Gastrocnemius medialis (tissue), 4 donors: ENCODE measurements around the gene SMC4. TPM values are rescaled to one million over a fixed set of nuclear protein-coding genes. Genes with fewer than 3 reads are reported as not detected.

Experiments
- ATAC-seq, 2 donors: fragments of 150-250 bp; one replicate each; pipeline ENCODE4 v1.9.1; 2016
- DNase-seq, 2 donors: peaks; one replicate each; pipeline ENCODE4 v3.0.0-alpha.2; 2019
- H3K27ac ChIP-seq, 4 donors: fragments of 200-600 bp; sonication (generic); 1 replicate in 1 of 4; 2 replicates in 3 of 4; pipeline ENCODE4 v1.5.1; 2016 to 2018; ENCODE audit warnings: mild to moderate bottlenecking in 2 of 4, moderate library complexity in 1 of 4
- H3K27me3 ChIP-seq, 3 donors: fragments of 200-600 bp; sonication (generic) in 2 of 3; 1 replicate in 1 of 3; 2 replicates in 2 of 3; pipeline versions ENCODE4 v1.5.1 to v1.6.0; 2016 to 2019; ENCODE audit warnings: mild to moderate bottlenecking in 1 of 3, moderate library complexity in 1 of 3
- H3K36me3 ChIP-seq, 2 donors: fragments of 200-600 bp; sonication (generic) in 1 of 2; one replicate each; pipeline ENCODE4 v1.5.1; 2017 to 2018
- H3K4me1 ChIP-seq, 2 donors: fragments of 200-600 bp; sonication (generic) in 1 of 2; one replicate each; pipeline ENCODE4 v1.5.1; 2016 to 2017; ENCODE audit warnings: mild to moderate bottlenecking in 2 of 2
- H3K4me3 ChIP-seq, 4 donors: fragments of 200-600 bp; sonication (generic) in 3 of 4; 1 replicate in 1 of 4; 2 replicates in 3 of 4; pipeline ENCODE4 v1.5.1; 2016 to 2019; ENCODE audit warnings: mild to moderate bottlenecking in 2 of 4
- H3K9me3 ChIP-seq, 3 donors: fragments of 200-600 bp; sonication (generic) in 2 of 3; 1 replicate in 1 of 3; 2 replicates in 2 of 3; pipeline ENCODE4 v1.5.1; 2016 to 2019
- CTCF ChIP-seq, 5 experiments: fragments of 450-650 bp in 3 of 5; fragments of 200-600 bp in 2 of 5; sonication (generic) in 2 of 5; IDR thresholded peaks in 4 of 5; conservative IDR thresholded peaks in 1 of 5; 1 replicate in 4 of 5; 2 replicates in 1 of 5; pipeline ENCODE4 v1.5.1; 2016 to 2019; ENCODE audit warnings: antibody characterized with exemption in 5 of 5, mild to moderate bottlenecking in 3 of 5, moderate library complexity in 3 of 5
- POLR2A ChIP-seq, 2 donors: fragments of 450-650 bp; IDR thresholded peaks; one replicate each; pipeline ENCODE4 v1.6.1; 2017; ENCODE audit warnings: antibody characterized with exemption in 2 of 2, mild to moderate bottlenecking in 2 of 2, moderate library complexity in 2 of 2
- in situ Hi-C, 4 donors: fragments of 200-750 bp; cut with MboI; loops; one replicate each; pipeline versions ENCODE4 v1.15.0 to v1.8.0; 2017; ENCODE audit warnings: low sequenced_read_pairs in 4 of 4
- intact Hi-C: fragments of 100-400 bp; cut with DNase I; formaldehyde crosslinking; loops from one replicate; pipeline ENCODE4 v1.15.1; 2023; ENCODE audit warnings: low total_unique reads
- total RNA-seq, 4 donors: library from RNA; depleted of rRNA; stranded (reverse); fragments of >200 nt; gene quantifications; one replicate each; pipeline versions ENCODE4 v1.1.0 to v1.2.3, GENCODE V29; 2016

SMC4 gene
- total RNA-seq, 4 donors from 2014 or later: 7.2 to 24.3 (median 14.7) TPM

- DNase-seq (no peak), ATAC-seq (no peak)
- Histone ChIP-seq H3K4me3 (no peak overlapping the region), H3K9me3 (no peaks in the 10 kb centered on the region), H3K27me3 (no peaks in the 10 kb centered on the region), H3K36me3 (peaks cover 0 to 53% of the 10 kb centered on the region in 2 donors), H3K4me1 (no peaks in the 10 kb centered on the region), H3K27ac (no peak overlapping the region)
- intact Hi-C loops (no loop called here), in situ Hi-C loops (no loop called here)
- TF ChIP-seq POLR2A (IDR thresholded peaks at IDR 0.05): no peak
- TF ChIP-seq CTCF (IDR thresholded peaks at IDR 0.05 in 4 of 5, conservative IDR thresholded peaks at IDR 0.05 in 1 of 5): no peak
These were observed 34.6 kb downstream of the SMC4 start for GRCh38 chr3:160434071-160434470.

- intact Hi-C loops (no loop called here), in situ Hi-C loops (no loop called here)
- ATAC-seq: no peak
- Histone ChIP-seq H3K9me3 (no peaks in the 10 kb centered on the region), H3K4me1 (no peaks in the 10 kb centered on the region), H3K27me3 (no peaks in the 10 kb centered on the region), H3K27ac (no peak overlapping the region), H3K36me3 (peaks cover 0 to 49% of the 10 kb centered on the region in 2 donors), H3K4me3 (no peak overlapping the region)
- TF ChIP-seq POLR2A (IDR thresholded peaks at IDR 0.05) (no peak), CTCF (IDR thresholded peaks at IDR 0.05 in 4 of 5, conservative IDR thresholded peaks at IDR 0.05 in 1 of 5) (no peak)
- no peak for DNase-seq
These were observed 35.6 kb downstream of the SMC4 start for GRCh38 chr3:160435095-160435494.

DNA sequence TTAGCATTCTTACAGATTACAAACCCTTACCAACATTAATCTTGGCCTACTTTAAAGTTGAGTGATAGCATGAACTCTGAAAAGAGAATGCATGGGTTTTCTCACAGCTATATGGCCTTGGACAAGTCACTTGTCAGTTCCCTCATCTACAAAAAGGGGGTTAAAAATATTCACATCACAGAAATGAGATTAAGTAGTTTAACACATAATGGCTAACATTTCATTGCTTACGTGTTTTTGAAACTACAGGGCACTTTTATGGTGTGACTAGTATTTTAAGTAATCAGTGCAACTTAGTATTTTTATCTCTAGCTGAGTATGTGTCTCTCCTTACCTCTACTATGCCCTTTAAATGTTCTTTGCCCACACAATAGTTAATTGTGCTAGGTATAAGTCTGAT, 36.3 kb downstream of the SMC4 start:
- H3K36me3 ChIP-seq: peaks cover 0 to 43% of the 10 kb centered on the region in 2 donors
- no peaks in the 10 kb centered on the region for H3K9me3 ChIP-seq
- H3K27ac ChIP-seq: no peak overlapping the region
- no peaks in the 10 kb centered on the region for H3K27me3 ChIP-seq
- no peak for ATAC-seq
- no peak overlapping the region for H3K4me3 ChIP-seq
- H3K4me1 ChIP-seq: no peaks in the 10 kb centered on the region
- TF ChIP-seq CTCF (IDR thresholded peaks at IDR 0.05 in 4 of 5, conservative IDR thresholded peaks at IDR 0.05 in 1 of 5) (no peak), POLR2A (IDR thresholded peaks at IDR 0.05) (no peak)
- in situ Hi-C loops (no loop called here), intact Hi-C loops (no loop called here)
- no peak for DNase-seq

DNA sequence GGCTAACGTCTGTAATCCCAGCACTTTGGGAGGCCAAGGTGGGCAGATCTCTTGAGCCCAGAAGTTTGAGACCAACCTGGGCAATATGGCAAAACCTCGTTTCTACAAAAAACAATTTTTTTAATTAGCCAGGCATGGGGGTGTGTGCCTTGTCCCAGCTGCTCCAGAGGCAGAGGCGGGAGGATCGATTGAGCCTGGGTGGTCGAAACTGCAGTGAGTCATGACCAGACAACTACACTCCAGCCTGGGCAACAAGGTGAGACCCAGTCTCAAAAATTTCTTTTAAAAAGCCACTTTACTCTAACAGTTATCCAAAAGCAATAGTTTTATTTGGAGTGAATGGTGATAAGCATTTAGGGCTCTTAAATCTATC, 37.6 kb downstream of the SMC4 start:
- H3K4me1 ChIP-seq: no peaks in the 10 kb centered on the region
- TF ChIP-seq POLR2A (IDR thresholded peaks at IDR 0.05): no peak
- no peak for TF ChIP-seq CTCF (IDR thresholded peaks at IDR 0.05 in 4 of 5, conservative IDR thresholded peaks at IDR 0.05 in 1 of 5)
- DNase-seq: no peak
- no peak for ATAC-seq
- H3K9me3 ChIP-seq: no peaks in the 10 kb centered on the region
- no peaks in the 10 kb centered on the region for H3K27me3 ChIP-seq
- in situ Hi-C loops (no loop called here), intact Hi-C loops (no loop called here)
- peaks cover 0 to 30% of the 10 kb centered on the region in 2 donors for H3K36me3 ChIP-seq
- H3K4me3 ChIP-seq: no peak overlapping the region
- H3K27ac ChIP-seq: no peak overlapping the region

DNA sequence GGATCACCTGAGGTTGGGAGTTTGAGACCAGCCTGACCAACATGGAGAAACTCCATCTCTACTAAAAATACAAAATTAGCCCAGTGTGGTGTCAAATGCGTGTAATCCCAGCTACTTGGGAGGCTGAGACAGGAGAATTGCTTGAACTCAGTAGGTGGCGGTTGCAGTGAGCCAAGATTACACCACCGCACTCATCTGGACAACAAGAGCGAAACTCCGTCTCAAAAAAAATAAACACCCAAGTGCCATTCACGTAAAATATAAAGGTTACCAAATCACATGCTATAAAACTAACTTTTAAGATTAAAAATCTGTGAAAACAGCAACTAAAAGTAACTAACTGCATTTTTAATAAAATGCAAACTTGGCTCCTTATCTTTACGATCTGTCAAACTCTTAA, 41.2 kb downstream of the SMC4 start:
- DNase-seq (no peak), ATAC-seq (no peak)
- no peaks in the 10 kb centered on the region for H3K27me3 ChIP-seq
- TF ChIP-seq CTCF (IDR thresholded peaks at IDR 0.05 in 4 of 5, conservative IDR thresholded peaks at IDR 0.05 in 1 of 5): no peak
- no peak for TF ChIP-seq POLR2A (IDR thresholded peaks at IDR 0.05)
- in situ Hi-C loops: no loop called here
- no peaks in the 10 kb centered on the region for H3K4me1 ChIP-seq
- H3K4me3 ChIP-seq: no peak overlapping the region
- intact Hi-C loops: no loop called here
- no peak overlapping the region for H3K27ac ChIP-seq
- H3K9me3 ChIP-seq: no peaks in the 10 kb centered on the region
- H3K36me3 ChIP-seq: no peaks in the 10 kb centered on the region
